ENCODE results near the gene FFAR4. TPM values are rescaled to one million over a fixed set of nuclear protein-coding genes. Genes with fewer than 3 reads are reported as not detected.

FFAR4 gene
- total and polyA plus RNA-seq, 2 experiments from 2014 or later, result 0.06 TPM; not detected in 1

- TF ChIP-seq, protein P1, sequence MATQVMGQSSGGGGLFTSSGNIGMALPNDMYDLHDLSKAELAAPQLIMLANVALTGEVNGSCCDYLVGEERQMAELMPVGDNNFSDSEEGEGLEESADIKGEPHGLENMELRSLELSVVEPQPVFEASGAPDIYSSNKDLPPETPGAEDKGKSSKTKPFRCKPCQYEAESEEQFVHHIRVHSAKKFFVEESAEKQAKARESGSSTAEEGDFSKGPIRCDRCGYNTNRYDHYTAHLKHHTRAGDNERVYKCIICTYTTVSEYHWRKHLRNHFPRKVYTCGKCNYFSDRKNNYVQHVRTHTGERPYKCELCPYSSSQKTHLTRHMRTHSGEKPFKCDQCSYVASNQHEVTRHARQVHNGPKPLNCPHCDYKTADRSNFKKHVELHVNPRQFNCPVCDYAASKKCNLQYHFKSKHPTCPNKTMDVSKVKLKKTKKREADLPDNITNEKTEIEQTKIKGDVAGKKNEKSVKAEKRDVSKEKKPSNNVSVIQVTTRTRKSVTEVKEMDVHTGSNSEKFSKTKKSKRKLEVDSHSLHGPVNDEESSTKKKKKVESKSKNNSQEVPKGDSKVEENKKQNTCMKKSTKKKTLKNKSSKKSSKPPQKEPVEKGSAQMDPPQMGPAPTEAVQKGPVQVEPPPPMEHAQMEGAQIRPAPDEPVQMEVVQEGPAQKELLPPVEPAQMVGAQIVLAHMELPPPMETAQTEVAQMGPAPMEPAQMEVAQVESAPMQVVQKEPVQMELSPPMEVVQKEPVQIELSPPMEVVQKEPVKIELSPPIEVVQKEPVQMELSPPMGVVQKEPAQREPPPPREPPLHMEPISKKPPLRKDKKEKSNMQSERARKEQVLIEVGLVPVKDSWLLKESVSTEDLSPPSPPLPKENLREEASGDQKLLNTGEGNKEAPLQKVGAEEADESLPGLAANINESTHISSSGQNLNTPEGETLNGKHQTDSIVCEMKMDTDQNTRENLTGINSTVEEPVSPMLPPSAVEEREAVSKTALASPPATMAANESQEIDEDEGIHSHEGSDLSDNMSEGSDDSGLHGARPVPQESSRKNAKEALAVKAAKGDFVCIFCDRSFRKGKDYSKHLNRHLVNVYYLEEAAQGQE (IDR thresholded peaks at IDR 0.05; ENCODE audit: unreplicated experiment), result no peak
Observed at GRCh38 chr10:93548376-93549071, 17.9 kb upstream of the FFAR4 start (continued).

GRCh38 chr10:93550606-93551005, 15.9 kb upstream of the FFAR4 start:
- no peaks in the 10 kb centered on the region for H3F3A ChIP-seq (replicated peaks; ENCODE audit: low read depth)
- Mint-ChIP-seq H3K27ac (no peak overlapping the region), H3K4me1 (peaks cover 9% of the 10 kb centered on the region), H3K9me3 (no peaks in the 10 kb centered on the region), H3K27me3 (ENCODE audit: insufficient read depth, low read depth, poor library complexity) (peaks cover 7% of the 10 kb centered on the region), H3K4me3 (no peak overlapping the region), H3K36me3 (ENCODE audit: low read depth) (no peaks in the 10 kb centered on the region)
- H3K27me3 ChIP-seq (ENCODE audit: insufficient read depth), result no peaks in the 10 kb centered on the region
- no peak overlapping the region for H3K27ac ChIP-seq (ENCODE audit: low read depth)
- no peak overlapping the region for H3K4me2 ChIP-seq
- no peaks in the 10 kb centered on the region for H3K9me2 ChIP-seq (ENCODE audit: insufficient read depth)
- no peak overlapping the region for H2AFZ ChIP-seq
- H3K4me3 ChIP-seq, result no peak overlapping the region
- H3K79me2 ChIP-seq (replicated peaks; ENCODE audit: insufficient read depth), result no peaks in the 10 kb centered on the region
- ATAC-seq, result no peak
- peaks cover 6% of the 10 kb centered on the region; the same call in 1 of the 2 replicates for H3K4me1 ChIP-seq (ENCODE audit: insufficient read depth)
- DNase-seq (ENCODE audit: low spot score), result no peak
- H3K36me3 ChIP-seq (ENCODE audit: insufficient read depth), result no peaks in the 10 kb centered on the region
- no peaks in the 10 kb centered on the region for H4K20me1 ChIP-seq (replicated peaks; ENCODE audit: insufficient read depth)
- no peak for TF ChIP-seq JUNB (IDR thresholded peaks at IDR 0.05; ENCODE audit: unreplicated experiment)
- no peak for TF ChIP-seq EZH2 (IDR thresholded peaks at IDR 0.05; ENCODE audit: low read depth, unreplicated experiment)
- TF ChIP-seq POLR2AphosphoS5 (IDR thresholded peaks at IDR 0.05; ENCODE audit: low read depth), result no peak
- TF ChIP-seq, protein P2, sequence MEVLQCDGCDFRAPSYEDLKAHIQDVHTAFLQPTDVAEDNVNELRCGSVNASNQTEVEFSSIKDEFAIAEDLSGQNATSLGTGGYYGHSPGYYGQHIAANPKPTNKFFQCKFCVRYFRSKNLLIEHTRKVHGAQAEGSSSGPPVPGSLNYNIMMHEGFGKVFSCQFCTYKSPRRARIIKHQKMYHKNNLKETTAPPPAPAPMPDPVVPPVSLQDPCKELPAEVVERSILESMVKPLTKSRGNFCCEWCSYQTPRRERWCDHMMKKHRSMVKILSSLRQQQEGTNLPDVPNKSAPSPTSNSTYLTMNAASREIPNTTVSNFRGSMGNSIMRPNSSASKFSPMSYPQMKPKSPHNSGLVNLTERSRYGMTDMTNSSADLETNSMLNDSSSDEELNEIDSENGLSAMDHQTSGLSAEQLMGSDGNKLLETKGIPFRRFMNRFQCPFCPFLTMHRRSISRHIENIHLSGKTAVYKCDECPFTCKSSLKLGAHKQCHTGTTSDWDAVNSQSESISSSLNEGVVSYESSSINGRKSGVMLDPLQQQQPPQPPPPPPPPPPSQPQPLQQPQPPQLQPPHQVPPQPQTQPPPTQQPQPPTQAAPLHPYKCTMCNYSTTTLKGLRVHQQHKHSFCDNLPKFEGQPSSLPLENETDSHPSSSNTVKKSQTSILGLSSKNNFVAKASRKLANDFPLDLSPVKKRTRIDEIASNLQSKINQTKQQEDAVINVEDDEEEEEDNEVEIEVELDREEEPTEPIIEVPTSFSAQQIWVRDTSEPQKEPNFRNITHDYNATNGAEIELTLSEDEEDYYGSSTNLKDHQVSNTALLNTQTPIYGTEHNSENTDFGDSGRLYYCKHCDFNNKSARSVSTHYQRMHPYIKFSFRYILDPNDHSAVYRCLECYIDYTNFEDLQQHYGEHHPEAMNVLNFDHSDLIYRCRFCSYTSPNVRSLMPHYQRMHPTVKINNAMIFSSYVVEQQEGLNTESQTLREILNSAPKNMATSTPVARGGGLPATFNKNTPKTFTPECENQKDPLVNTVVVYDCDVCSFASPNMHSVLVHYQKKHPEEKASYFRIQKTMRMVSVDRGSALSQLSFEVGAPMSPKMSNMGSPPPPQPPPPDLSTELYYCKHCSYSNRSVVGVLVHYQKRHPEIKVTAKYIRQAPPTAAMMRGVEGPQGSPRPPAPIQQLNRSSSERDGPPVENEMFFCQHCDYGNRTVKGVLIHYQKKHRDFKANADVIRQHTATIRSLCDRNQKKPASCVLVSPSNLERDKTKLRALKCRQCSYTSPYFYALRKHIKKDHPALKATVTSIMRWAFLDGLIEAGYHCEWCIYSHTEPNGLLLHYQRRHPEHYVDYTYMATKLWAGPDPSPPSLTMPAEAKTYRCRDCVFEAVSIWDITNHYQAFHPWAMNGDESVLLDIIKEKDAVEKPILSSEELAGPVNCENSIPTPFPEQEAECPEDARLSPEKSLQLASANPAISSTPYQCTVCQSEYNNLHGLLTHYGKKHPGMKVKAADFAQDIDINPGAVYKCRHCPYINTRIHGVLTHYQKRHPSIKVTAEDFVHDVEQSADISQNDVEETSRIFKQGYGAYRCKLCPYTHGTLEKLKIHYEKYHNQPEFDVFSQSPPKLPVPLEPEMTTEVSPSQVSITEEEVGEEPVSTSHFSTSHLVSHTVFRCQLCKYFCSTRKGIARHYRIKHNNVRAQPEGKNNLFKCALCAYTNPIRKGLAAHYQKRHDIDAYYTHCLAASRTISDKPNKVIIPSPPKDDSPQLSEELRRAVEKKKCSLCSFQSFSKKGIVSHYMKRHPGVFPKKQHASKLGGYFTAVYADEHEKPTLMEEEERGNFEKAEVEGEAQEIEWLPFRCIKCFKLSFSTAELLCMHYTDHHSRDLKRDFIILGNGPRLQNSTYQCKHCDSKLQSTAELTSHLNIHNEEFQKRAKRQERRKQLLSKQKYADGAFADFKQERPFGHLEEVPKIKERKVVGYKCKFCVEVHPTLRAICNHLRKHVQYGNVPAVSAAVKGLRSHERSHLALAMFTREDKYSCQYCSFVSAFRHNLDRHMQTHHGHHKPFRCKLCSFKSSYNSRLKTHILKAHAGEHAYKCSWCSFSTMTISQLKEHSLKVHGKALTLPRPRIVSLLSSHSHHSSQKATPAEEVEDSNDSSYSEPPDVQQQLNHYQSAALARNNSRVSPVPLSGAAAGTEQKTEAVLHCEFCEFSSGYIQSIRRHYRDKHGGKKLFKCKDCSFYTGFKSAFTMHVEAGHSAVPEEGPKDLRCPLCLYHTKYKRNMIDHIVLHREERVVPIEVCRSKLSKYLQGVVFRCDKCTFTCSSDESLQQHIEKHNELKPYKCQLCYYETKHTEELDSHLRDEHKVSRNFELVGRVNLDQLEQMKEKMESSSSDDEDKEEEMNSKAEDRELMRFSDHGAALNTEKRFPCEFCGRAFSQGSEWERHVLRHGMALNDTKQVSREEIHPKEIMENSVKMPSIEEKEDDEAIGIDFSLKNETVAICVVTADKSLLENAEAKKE (CRISPR knock-in tag; IDR thresholded peaks at IDR 0.05), result no peak
- TF ChIP-seq ETS1 (IDR thresholded peaks at IDR 0.05), result no peak
- TF ChIP-seq, protein P1 (IDR thresholded peaks at IDR 0.05; ENCODE audit: unreplicated experiment), result no peak
- TF ChIP-seq NANOG (IDR thresholded peaks at IDR 0.05; ENCODE audit: borderline replicate concordance), result no peak
- TF ChIP-seq ZNF114 (CRISPR knock-in tag; IDR thresholded peaks at IDR 0.05), result no peak
- TF ChIP-seq ZNF331 (CRISPR knock-in tag; IDR thresholded peaks at IDR 0.05; ENCODE audit: low read depth), result no peak
- TF ChIP-seq CREB1 (CRISPR knock-in tag; IDR thresholded peaks at IDR 0.05; ENCODE audit: low read depth), result no peak
